Measurements from ENCODE around the gene MARCHF3.

MARCHF3 gene

DNA sequence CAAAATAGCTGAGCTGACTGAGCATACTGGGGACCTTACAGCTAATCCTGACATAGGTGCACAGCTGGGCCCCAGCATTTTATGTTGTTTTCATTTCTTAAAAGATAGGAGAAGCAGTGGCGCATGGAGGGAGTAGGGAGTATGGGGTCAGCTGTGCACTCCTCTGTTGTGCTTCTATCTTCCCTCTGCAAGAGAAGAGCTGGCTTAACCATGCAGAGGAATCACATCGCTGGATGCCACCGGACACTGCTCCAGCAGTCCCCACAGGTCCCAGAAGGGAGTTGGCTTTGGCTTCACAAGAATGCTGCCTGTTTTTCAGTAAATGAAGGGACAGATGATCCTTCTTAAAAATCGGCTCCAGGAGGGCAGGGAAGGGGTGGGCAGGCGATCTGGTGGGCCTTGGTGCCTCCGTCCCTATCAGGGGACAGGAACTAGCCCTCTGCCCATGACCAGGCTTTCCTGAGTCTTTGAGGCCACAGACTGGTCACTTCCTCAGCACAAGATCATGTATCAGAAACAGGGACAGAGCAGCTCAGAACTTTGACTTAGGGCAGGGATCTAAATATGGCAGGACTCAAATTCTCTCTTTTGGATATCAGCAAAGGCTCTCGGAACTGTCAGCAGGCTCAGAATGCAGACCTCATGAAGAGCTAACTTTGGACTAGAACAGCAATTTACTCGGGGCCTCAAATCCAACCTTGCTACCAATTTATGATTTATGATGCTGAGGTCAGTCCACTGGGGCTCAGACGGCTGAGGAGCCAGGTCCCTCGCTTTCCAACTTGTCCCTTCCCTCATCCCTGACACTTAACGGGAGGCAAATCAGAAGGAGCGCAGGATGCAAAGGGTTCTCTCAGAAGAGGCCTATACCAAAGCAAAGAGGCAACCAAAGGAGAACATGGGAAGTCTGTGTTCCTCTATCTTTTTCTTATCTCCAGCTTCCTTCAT, 47.2 kb downstream of the MARCHF3 start:
- no peak for DNase-seq (ENCODE audit: low read depth)

DNA sequence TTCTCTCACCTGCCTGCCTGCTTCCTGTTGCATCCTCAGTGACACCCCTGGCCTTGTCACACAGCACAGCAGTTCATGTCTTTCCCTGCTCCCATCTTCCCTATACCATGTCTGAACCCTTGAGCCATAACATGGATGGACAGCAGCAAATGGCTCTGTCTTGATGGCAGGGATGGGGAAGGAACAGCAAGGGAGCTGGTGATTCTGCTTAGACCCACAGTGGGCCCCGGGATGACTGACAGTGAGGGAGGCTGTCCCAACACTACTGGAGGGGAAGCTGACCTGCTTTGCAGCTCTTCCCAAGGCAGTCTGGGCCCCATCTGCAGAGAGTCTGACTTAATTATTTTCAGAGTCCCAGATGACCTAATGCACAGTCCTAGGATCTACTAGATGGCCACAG, 48.2 kb downstream of the MARCHF3 start:
- DNase-seq (ENCODE audit: low read depth): no peak

GRCh38 chr5:126981701-126982100, 48.7 kb downstream of the MARCHF3 start:
- no peak for DNase-seq (ENCODE audit: low read depth)

DNA sequence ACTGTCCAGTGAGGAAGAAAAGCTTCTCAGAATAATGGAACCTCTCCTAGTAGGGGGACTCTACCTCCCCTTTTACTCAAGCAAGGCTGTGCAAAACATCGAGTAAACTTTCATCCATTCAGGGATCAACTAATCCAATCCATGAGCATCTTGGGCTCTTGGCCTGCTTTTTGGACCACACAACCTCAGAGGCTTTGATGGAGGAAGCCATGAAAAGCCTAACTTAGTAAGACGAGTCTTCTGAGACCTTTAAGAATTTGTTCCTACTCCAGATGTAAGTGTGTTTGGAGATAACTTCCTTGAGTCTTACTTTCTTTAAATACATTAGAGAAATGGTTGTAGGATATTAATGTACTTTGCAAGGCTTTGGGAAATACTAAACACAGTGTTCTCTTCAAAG, 49.1 kb downstream of the MARCHF3 start:
- no peak for DNase-seq (ENCODE audit: low read depth)

DNA sequence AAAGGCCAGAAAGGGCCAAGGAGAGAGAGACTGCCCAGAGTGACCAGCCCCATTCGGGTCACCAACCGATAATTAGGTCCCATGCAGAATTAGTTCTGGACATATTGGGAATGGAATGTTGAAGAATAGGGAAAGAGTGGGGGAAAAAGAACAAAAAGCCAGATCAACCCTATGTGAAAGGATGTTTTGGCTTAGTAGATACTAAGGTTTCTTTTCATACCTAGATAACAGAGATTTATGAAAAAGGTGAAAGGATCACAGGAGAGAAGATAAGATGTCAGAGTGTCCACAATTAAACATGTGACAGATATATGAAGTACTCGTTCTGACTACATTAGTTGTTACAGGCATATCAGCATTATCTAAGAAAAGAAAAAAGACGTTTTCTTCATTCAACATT, 52.1 kb downstream of the MARCHF3 start:
- no peak for DNase-seq (ENCODE audit: low read depth)

GRCh38 chr5:126976520-126977172, 53.7 kb downstream of the MARCHF3 start:
- no peak for DNase-seq (ENCODE audit: low read depth)

GRCh38 chr5:126975796-126976195, 54.6 kb downstream of the MARCHF3 start:
- no peak for DNase-seq (ENCODE audit: low read depth)

DNA sequence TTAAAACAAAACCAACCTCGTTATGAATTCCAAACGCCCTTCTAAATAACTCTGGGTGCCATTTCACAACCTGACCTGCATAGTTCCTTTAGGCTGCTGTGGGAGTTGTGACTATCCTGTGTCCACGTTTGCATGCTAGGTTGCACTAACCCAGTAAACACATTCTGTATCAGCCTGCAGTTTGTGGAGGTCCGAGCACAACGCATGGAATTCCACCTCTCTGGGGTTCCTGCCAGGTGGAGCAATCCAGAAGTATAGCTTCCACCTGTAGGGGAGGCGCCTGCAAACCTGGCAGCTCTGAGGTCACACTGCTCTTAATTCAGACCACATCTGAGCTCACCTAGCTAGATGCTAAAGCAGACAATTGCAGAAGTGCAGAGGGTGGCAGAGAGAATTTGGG, 57.2 kb downstream of the MARCHF3 start:
- DNase-seq (ENCODE audit: low read depth): no peak

DNA sequence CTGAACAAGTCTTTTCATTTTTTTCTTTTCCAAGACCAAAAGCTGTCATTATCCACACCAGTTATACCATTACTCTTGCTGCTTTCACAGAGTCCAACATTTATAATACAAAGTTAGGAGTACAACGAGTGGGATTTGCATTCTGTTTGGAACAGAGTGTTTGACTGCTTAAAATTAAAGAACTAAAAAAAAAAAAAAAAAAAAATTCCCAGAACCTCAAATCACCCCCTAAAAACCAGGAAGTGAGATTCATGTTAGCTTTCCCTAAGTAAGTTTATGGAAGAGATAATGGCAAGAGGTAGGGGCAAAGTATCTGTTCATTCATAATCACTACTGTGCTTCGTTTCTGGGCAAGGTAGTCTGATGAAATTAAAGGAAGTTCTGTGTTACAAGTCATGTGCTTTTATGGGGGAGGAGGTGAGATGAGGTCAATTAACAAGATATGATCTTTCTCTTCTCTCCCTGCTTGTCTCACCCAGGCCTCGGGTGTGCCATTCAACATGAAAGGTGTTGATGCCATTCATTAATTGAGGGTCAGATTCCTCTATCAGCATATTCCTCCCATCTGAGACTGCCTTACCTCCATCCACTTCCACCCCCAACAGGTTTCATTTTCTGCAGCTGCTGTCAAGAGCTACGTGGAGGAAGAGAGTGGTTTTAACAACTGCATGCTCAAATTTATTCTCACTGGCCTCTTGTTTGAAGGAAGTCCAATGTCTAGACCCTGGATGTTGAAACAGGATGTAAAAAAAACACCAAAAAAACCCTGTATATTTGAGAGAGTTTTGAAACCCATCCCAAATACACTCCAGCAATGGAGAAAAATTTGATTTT, 58.1 kb downstream of the MARCHF3 start:
- DNase-seq (ENCODE audit: low read depth): no peak

DNA sequence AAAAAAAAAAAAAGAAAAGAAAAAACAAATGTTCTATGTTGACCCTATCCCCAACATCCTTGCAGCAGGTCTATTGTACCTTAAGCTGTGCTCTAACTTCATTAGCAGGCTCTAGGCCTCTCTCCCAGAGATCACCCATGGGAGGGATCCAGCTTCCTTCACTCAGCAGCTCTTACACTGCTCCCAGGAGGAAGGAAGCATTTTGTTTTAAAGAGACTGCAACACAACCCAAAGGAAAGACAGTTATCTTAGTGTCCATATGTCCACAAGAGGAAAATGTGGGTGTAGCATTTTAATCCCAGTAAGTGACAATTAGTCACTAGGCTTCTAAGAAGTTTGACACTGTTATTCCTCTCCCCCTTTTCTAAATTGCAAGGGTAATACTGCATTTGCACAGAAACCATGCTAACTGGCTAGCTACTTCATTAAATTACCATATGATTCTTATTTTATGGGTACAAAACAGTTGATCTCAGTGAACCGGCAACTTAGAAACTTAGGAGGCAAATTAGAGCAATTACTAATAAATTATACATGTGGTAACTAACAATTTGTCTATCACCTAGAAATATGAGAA, 58.8 kb downstream of the MARCHF3 start:
- DNase-seq (ENCODE audit: low read depth): no peak

DNA sequence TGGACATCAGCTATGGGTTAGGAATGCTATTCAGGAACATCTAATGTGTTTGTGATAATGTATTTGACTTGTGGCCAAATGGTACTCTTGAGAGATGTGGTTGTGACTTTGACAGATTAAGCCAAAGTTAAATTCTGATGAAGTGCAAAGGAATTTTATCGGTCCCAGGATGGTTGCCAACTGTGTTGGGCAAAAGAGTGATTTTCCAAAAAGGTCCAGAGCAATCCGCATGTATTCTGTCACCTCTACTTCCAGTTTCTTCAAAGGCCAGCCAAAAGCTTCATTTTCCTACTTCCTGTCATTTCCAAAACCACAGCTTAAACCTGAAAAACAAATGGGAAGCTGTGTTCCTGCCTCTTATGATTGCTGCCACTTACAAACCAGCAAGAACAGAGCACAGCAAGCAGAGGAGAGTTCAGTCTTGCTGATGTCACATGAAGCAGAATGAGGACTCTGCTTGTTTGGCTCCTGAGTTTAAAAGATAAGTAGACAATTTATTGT, 59.8 kb downstream of the MARCHF3 start:
- DNase-seq (ENCODE audit: low read depth): no peak

DNA sequence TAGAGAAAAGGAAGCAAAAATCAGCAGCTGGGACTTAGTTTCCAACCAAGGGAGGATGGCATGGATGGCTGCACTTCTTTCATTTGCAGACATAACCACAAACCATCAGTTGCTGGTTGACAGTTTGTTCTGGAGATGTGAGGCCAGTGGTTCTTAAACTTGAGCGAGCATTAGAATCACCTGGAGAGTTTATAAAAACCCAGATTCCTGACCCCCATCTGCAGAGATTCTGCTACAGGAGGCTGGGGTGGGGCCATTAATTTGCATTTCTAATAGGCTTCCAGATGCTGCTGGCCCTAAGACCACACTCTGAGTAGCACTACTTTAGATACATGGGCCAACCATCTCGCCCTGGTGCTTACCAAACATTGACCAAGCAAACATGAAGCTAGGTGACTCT, 60.8 kb downstream of the MARCHF3 start:
- DNase-seq (ENCODE audit: low read depth): no peak

DNA sequence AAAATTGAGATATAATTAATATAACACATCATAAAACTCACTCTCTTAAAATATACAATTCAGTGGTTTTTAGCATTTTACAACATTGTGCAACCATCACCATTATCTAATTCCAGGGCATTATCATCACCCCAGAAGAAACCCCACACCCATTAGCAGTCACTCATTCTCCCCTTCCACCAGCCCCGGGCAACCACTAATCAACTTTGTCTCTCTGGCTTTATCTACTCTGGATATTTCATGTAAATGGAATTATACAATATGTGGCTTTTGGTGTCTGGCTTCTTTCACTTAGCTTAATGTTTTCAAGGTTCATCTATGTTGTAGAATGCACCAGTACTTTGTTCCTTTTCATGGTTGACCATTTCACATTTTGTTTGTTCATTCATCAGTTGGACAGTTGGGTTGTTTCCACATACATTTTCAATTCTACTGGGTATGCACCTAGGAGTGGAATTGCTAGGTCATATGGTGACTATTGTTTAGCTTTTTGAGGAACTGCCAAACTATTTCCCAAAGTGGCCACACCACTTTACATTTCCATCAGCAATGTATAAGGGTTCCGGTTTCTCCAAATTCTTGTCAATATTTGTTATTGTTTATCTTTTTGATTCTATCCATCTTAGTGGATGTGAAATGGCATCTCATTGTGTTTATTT, 62.4 kb downstream of the MARCHF3 start:
- no peak for DNase-seq (ENCODE audit: low read depth)

DNA sequence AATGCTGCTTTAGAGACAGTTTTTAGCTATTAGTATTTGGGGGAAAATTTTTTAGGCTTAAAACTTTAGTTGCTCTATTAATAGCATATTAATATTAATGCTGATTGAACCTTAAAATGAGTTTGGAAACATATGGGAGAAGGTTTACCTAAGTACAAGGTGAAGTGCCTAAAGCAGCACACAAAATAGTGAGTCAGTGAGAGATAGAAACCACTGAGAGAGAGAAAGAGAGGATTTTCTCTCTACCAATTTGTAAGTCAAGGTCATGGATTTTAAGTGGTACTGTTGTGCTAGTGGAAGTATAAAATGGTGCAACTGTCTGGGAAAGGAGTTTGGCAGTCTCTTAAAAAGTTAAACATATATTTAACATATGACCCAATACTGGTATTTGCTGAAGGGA, 64.9 kb downstream of the MARCHF3 start:
- DNase-seq (ENCODE audit: low read depth): no peak

- DNase-seq (ENCODE audit: low read depth): peak; percentile 94
Measured at GRCh38 chr5:126965061-126965475, 65.3 kb downstream of the MARCHF3 start.

- no peak for DNase-seq (ENCODE audit: low read depth)
Measured at GRCh38 chr5:126963822-126964375, 66.5 kb downstream of the MARCHF3 start.

DNA sequence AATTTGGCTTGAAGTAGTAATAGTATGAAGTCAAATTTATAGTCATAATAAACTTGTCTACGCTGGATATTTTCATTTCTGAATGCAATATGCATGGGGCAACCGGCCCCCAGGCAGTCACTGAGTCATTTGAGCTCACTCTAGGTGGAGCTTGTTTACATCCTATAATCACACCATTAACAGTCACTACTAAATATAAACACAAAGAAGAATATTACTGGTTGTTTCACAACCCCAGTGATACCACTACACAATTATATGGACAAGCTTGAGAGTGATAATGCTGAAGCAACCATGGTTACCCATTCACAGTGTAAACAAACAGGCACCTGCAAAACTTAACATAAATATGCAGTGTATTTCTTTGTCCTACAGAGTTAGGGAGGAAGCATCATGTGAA, 68.7 kb downstream of the MARCHF3 start:
- DNase-seq (ENCODE audit: low read depth): no peak

DNA sequence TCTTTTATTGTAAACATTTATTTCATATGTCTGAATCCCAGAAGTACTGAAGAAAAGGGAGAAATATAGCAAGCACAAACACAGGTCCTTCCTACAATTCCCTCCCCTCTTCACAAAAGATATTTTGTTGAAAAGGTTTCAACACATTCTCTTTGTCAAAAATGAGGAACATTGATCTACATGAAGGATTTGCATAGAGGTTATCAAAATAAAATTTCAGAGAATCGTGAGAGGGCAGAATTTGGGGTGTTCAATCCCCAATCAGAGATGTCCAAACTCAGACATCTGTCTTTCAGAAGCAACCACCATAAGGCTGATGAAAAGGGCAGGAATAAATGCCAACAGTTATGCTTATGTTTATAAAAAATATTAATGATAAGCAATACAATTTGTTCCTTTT, 69.2 kb downstream of the MARCHF3 start:
- no peak for DNase-seq (ENCODE audit: low read depth)

DNA sequence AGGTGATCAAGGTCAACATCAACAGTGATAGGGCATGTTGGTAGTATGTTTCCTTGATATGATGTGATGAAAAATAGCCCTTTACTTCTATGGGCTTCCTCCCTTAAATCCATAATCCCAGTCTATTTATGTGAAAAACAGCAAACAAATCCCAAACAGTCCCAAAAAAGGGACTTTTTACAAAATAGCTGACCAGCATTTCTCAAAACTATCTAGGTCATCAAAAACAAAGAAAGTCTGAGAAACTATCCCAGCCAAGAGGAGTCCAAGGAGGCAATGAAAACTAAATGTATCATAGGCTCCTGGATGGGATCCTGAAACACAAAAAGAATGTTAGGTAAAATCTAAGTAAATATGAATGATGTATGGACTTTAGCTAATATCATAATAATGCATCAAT, 71.2 kb downstream of the MARCHF3 start:
- DNase-seq (ENCODE audit: low read depth): no peak

GRCh38 chr5:126956991-126957390, 73.4 kb downstream of the MARCHF3 start:
- no peak for DNase-seq (ENCODE audit: low read depth)

- DNase-seq (ENCODE audit: low read depth): no peak
Measured at GRCh38 chr5:126954981-126955380, 75.4 kb downstream of the MARCHF3 start.

All from non-pigmented ciliary epithelial cell (primary cell).